Measurements from ENCODE around the gene SLCO2A1.
"Not testable (repeated sequence)": the region's sequence is repeated elsewhere in the genome, so short reads cannot be mapped to it uniquely, and the experiment has no call there.

Gene SLCO2A1

GRCh38 chr3:134029734-134030378, at the start of gene SLCO2A1:
SLCO2A1 (minus strand) TSS chr3:134029925; CDS start chr3:134029802, 123 bp downstream.
- ATAC-seq, result no peak

GRCh38 chr3:134079111-134079547, 49.4 kb upstream of the SLCO2A1 start:
- ATAC-seq, result no peak

- no peak for ATAC-seq
Observed at GRCh38 chr3:134078169-134078831, 48.6 kb upstream of the SLCO2A1 start.

- no peak for ATAC-seq
Observed at GRCh38 chr3:134077649-134078161, 48.0 kb upstream of the SLCO2A1 start.

- no peak for ATAC-seq
Observed at GRCh38 chr3:134076851-134077250, 47.1 kb upstream of the SLCO2A1 start.

- ATAC-seq, result no peak
Observed at GRCh38 chr3:134075846-134076245, 46.1 kb upstream of the SLCO2A1 start.

- peak in 1 of 2 donors; percentile 21 for ATAC-seq
Observed at GRCh38 chr3:134075568-134075825, 45.8 kb upstream of the SLCO2A1 start.

- ATAC-seq, result no peak
Observed at GRCh38 chr3:134074790-134075567, 45.3 kb upstream of the SLCO2A1 start.

- no peak for ATAC-seq
Observed at GRCh38 chr3:134074001-134074789, 44.5 kb upstream of the SLCO2A1 start.

GRCh38 chr3:134073583-134073945, 43.8 kb upstream of the SLCO2A1 start:
- ATAC-seq, result no peak

- no peak for ATAC-seq
Observed at GRCh38 chr3:134072881-134073582, 43.3 kb upstream of the SLCO2A1 start.

GRCh38 chr3:134070281-134070680, 40.6 kb upstream of the SLCO2A1 start:
- not testable (repeated sequence) for ATAC-seq

- ATAC-seq, result no peak
Observed at GRCh38 chr3:134068429-134068828, 38.7 kb upstream of the SLCO2A1 start.

- ATAC-seq, result no peak
Observed at GRCh38 chr3:134067531-134068161, 37.9 kb upstream of the SLCO2A1 start.

GRCh38 chr3:134066651-134067530, 37.2 kb upstream of the SLCO2A1 start:
- no peak for ATAC-seq

GRCh38 chr3:134066158-134066541, 36.4 kb upstream of the SLCO2A1 start:
- ATAC-seq, result no peak

- ATAC-seq, result no peak
Observed at GRCh38 chr3:134065252-134066157, 35.8 kb upstream of the SLCO2A1 start.

- no peak for ATAC-seq
Observed at GRCh38 chr3:134064081-134064480, 34.4 kb upstream of the SLCO2A1 start.

GRCh38 chr3:134061401-134061800, 31.7 kb upstream of the SLCO2A1 start:
- no peak for ATAC-seq

Data from activated CD4-positive, CD25-positive, alpha-beta regulatory T cell treated with anti-CD3 and anti-CD28 coated beads, Interleukin-2, amount 50 U/mL, for 24 hours (primary cell).